ENCODE results near the gene QSOX2. TPM values are rescaled to one million over a fixed set of nuclear protein-coding genes. Genes with fewer than 3 reads are reported as not detected.

The QSOX2 gene
- total and polyA plus RNA-seq, 7 donors: 0.60 to 10.1 (median 3.5) TPM

DNA sequence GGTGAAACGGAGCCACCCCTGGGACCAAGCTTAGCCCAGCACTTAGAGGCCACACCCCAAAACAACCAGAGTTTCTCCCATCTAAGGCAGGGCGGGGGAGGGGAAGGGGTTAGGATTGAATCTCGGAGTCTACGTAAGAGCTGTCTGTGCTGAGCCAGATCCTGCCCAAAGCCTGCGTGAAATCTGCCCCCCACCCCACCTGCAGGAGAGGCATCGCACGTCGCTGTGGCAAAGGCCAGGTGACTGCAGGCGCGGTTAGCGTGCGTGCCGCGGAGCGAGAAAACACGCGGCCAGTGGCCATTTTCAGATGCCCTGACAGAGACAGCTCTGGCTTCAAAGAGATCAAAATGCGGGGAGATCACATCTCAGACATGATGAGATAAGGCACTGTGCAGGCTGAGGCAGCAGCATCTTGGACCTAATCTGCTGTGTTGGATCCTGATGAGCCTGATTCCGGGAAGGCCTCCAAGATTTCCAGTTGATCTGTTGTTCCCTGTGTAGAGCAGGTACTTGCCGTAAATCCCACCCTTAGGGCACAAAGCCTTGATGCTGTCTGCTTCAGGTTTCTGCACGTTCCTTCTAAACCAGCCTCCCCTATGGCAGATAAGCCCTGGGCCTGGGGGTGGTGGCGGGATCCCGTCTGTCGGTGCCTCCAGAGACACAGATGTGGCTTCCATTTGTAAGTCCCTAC, 2.5 kb upstream of the QSOX2 start:
- WGBS, 2 donors: 86 to 90% methylated on average over 24 of the region's 24 CpGs
- Histone ChIP-seq H3K4me3 (no peak overlapping the region), H3K27ac (no peak overlapping the region), H3K4me1 (peaks cover 0 to 21% (median 12%) of the 10 kb centered on the region in 4 donors), H3K27me3 (peaks cover 0 to 7% (median 0%) of the 10 kb centered on the region in 3 donors), H3K36me3 (no peaks in the 10 kb centered on the region), H3K9me3 (no peaks in the 10 kb centered on the region)
- no peak for DNase-seq
- TF ChIP-seq, protein P1, sequence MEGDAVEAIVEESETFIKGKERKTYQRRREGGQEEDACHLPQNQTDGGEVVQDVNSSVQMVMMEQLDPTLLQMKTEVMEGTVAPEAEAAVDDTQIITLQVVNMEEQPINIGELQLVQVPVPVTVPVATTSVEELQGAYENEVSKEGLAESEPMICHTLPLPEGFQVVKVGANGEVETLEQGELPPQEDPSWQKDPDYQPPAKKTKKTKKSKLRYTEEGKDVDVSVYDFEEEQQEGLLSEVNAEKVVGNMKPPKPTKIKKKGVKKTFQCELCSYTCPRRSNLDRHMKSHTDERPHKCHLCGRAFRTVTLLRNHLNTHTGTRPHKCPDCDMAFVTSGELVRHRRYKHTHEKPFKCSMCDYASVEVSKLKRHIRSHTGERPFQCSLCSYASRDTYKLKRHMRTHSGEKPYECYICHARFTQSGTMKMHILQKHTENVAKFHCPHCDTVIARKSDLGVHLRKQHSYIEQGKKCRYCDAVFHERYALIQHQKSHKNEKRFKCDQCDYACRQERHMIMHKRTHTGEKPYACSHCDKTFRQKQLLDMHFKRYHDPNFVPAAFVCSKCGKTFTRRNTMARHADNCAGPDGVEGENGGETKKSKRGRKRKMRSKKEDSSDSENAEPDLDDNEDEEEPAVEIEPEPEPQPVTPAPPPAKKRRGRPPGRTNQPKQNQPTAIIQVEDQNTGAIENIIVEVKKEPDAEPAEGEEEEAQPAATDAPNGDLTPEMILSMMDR (IDR thresholded peaks at IDR 0.05): no peak
- TF ChIP-seq POLR2AphosphoS5 (IDR thresholded peaks at IDR 0.05): no peak
- no peak for TF ChIP-seq EP300 (IDR thresholded peaks at IDR 0.05)
- no peak for TF ChIP-seq POLR2A (IDR thresholded peaks at IDR 0.05)
- intact Hi-C loops (cut with DNase I): loop anchor here (10.0 kb wide), 1 partner anchor 283 kb away; the partner anchor contains the start of gene UBAC1

DNA sequence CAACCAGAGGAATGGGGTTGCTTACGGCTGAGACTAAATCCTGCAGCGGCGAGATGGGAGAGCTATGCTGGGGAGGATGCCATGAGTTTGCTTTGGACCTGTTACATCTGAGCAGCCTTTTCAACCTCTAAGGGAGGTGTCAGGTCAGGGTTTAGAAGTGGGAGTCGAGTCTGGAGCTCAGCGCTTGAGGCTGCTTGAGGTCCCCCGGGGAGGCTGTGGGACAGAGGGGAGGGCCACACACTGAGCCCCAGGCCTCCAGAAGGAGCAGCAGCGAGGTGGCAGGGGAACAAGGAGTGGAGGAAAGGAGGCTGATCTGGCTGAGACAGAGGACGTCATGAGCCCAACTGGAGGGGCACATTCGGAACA, 1.9 kb upstream of the QSOX2 start:
- no peak for DNase-seq
- Histone ChIP-seq H3K9me3 (no peaks in the 10 kb centered on the region), H3K36me3 (no peaks in the 10 kb centered on the region), H3K27ac (no peak overlapping the region), H3K4me1 (peaks cover 0 to 21% (median 12%) of the 10 kb centered on the region in 4 donors), H3K4me3 (no peak overlapping the region), H3K27me3 (peaks cover 0 to 6% (median 0%) of the 10 kb centered on the region in 3 donors)
- 60 to 69% methylated on average over 9 of the region's 9 CpGs for WGBS, 2 donors
- TF ChIP-seq POLR2A (IDR thresholded peaks at IDR 0.05) (no peak), POLR2AphosphoS5 (IDR thresholded peaks at IDR 0.05) (no peak), EP300 (IDR thresholded peaks at IDR 0.05) (no peak)
- TF ChIP-seq, protein P1 (IDR thresholded peaks at IDR 0.05): no peak
- intact Hi-C loops (cut with DNase I): loop anchor here (10.0 kb wide), 1 partner anchor 283 kb away; the partner anchor contains the start of gene UBAC1

DNA sequence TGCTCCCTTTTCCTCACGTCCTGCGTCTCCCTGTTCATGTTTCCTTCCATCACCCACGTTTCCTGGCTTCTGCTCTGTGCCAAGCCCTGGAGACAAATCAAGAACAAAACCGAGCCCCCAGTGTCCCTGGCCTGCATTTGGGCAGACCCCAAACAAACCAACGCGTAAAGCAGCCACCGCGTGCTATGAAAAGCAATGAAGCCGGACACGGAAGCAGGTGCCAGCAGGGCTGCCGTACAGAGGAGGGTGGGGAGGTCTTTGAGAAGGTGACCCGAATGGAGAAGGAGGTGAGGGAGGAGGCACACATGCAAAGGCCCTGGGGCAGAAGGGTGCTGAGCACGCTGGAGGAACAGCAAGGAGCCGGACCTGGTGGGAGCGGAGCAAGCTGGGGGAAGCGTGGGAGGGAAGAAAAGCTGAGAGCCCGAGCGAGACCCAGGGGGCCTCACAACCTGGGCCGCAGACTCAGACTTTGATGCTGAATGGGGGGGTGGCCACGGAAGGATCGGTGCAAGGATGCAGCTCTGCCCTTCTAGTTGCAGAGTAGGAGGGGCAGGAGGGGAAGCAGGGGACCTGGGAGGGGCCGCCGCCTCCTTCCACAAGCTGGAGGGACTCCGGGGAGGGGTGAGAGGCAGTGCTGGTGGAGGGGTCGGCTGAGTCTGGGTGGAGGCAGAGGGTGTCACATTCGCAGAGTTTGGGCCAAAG, 1.4 kb upstream of the QSOX2 start:
- WGBS, 2 donors: 81% methylated on average over 26 of the region's 26 CpGs
- intact Hi-C loops (cut with DNase I): loop anchor here (10.0 kb wide), 1 partner anchor 282 kb away; the partner anchor contains the start of gene UBAC1

DNA sequence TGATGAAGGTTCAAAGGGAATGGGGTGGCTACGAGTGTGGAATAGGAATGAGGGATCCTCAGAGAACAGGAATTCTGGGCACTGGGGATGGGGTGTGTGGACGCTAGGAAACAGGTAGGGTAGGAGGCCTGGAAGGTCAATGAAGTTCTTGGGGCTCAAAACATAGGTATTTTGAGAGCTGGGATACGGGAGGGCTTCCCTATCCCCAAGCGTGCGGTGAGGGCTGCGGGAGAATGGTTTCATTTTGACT, 718 bp downstream of the QSOX2 start:
- Histone ChIP-seq H3K27ac (peak overlapping the region in 3 of 4 donors; percentile 15 to 62 (median 60)), H3K4me3 (peak overlapping the region; percentile 52 to 86 (median 78)), H3K9me3 (no peaks in the 10 kb centered on the region), H3K4me1 (peaks cover 0 to 21% (median 12%) of the 10 kb centered on the region in 4 donors), H3K36me3 (no peaks in the 10 kb centered on the region), H3K27me3 (peaks cover 0 to 4% (median 0%) of the 10 kb centered on the region in 3 donors)
- WGBS, 2 donors: 1 to 4% methylated on average over 6 of the region's 6 CpGs
- intact Hi-C loops (cut with DNase I): loop anchor here (10.0 kb wide), 1 partner anchor 280 kb away; the partner anchor contains the start of gene UBAC1
- TF ChIP-seq, protein P1 (IDR thresholded peaks at IDR 0.05): no peak
- TF ChIP-seq EP300 (IDR thresholded peaks at IDR 0.05) (no peak), POLR2AphosphoS5 (IDR thresholded peaks at IDR 0.05) (no peak), POLR2A (IDR thresholded peaks at IDR 0.05) (no peak)
- no peak for DNase-seq

More for the DNA sequence above, 1.4 kb upstream of the QSOX2 start:
- Histone ChIP-seq H3K4me3 (no peak overlapping the region), H3K27ac (no peak overlapping the region), H3K9me3 (no peaks in the 10 kb centered on the region), H3K4me1 (peaks cover 0 to 21% (median 12%) of the 10 kb centered on the region in 4 donors), H3K27me3 (peaks cover 0 to 4% (median 0%) of the 10 kb centered on the region in 3 donors), H3K36me3 (no peaks in the 10 kb centered on the region)
- no peak for DNase-seq
- TF ChIP-seq POLR2AphosphoS5 (IDR thresholded peaks at IDR 0.05) (no peak), POLR2A (IDR thresholded peaks at IDR 0.05) (no peak), EP300 (IDR thresholded peaks at IDR 0.05) (no peak)
- TF ChIP-seq, protein P1 (IDR thresholded peaks at IDR 0.05): no peak
